Osteoblast (primary cell): ENCODE data around the gene TRANK1. TPM values are rescaled to one million over a fixed set of nuclear protein-coding genes. Genes with fewer than 3 reads are reported as not detected.

ENCODE experiments used
- DNase-seq: peaks from one replicate; pipeline ENCODE4 v3.0.0; 2011; ENCODE audit warnings: low spot score, mixed read lengths; ENCODE audit not compliant: insufficient read length; ENCODE audit errors: missing footprints
- H2AFZ ChIP-seq: 2 replicates; pipeline ENCODE4 v1.6.0; 2011; ENCODE audit warnings: mild to moderate bottlenecking, low read length
- H3K27ac ChIP-seq: 2 replicates; pipeline ENCODE4 v1.5.1; 2011; ENCODE audit warnings: mild to moderate bottlenecking, low read depth, low read length, moderate library complexity
- H3K27me3 ChIP-seq: 2 replicates; pipeline ENCODE4 v1.6.0; 2012; ENCODE audit warnings: mild to moderate bottlenecking, control low read depth, inconsistent platforms, low read length, moderate library complexity; ENCODE audit not compliant: insufficient read depth
- H3K36me3 ChIP-seq: 2 replicates; pipeline ENCODE4 v1.5.1; 2011; ENCODE audit warnings: mild to moderate bottlenecking, low read length, control low read depth, moderate library complexity; ENCODE audit not compliant: insufficient read depth
- H3K4me1 ChIP-seq: 2 replicates; pipeline ENCODE4 v1.5.1; 2011; ENCODE audit warnings: mild to moderate bottlenecking, low read length, control low read depth, moderate library complexity; ENCODE audit not compliant: insufficient read depth
- H3K4me2 ChIP-seq: 2 replicates; pipeline ENCODE4 v1.6.0; 2011; ENCODE audit warnings: mild to moderate bottlenecking, low read length; ENCODE audit not compliant: insufficient read depth
- H3K4me3 ChIP-seq: fragments of 200-600 bp; sonication (generic); 3 replicates; pipeline ENCODE4 v1.5.1; 2012; ENCODE audit warnings: mild to moderate bottlenecking, low read length, inconsistent platforms; ENCODE audit not compliant: insufficient read depth
- H3K79me2 ChIP-seq: 2 replicates; pipeline ENCODE4 v1.6.0; 2012; ENCODE audit warnings: mild to moderate bottlenecking, low read length, control low read depth, inconsistent platforms; ENCODE audit not compliant: insufficient read depth
- H3K9me3 ChIP-seq: 2 replicates; pipeline ENCODE4 v1.5.1; 2011; ENCODE audit warnings: low read depth, low read length, control low read depth
- H4K20me1 ChIP-seq: 2 replicates; pipeline ENCODE4 v1.6.0; 2012; ENCODE audit warnings: mild to moderate bottlenecking, low read length, control low read depth; ENCODE audit not compliant: insufficient read depth
- CTCF ChIP-seq: IDR thresholded peaks from 2 replicates; pipeline ENCODE4 v1.5.1; 2011; ENCODE audit warnings: mild to moderate bottlenecking, low read depth, low read length, moderate library complexity; ENCODE audit errors: extremely low read depth
- small RNA-seq: library from RNA; depleted of rRNA; stranded (forward); fragments of <200 nt; gene quantifications from one replicate; pipeline ENCODE3, GENCODE V24; 2012
- total RNA-seq: library from RNA; depleted of rRNA; stranded (reverse); fragments of >200 nt; gene quantifications from 2 replicates; pipeline ENCODE4 v1.2.3, GENCODE V29; 2012

Gene TRANK1
- total RNA-seq, 1 donor: 30.8 TPM

GRCh38 chr3:36784138-36784635 lies 160.7 kb downstream of the TRANK1 start:
- no peak for DNase-seq
- Histone ChIP-seq H2AFZ (no peak overlapping the region), H3K27ac (peak overlapping the region; percentile 1), H3K4me3 (no peak overlapping the region), H3K79me2 (no peaks in the 10 kb centered on the region), H3K36me3 (no peaks in the 10 kb centered on the region), H4K20me1 (no peaks in the 10 kb centered on the region), H3K9me3 (no peaks in the 10 kb centered on the region), H3K27me3 (no peaks in the 10 kb centered on the region), H3K4me2 (no peak overlapping the region), H3K4me1 (peaks cover 4% of the 10 kb centered on the region)
- TF ChIP-seq CTCF: no peak

GRCh38 chr3:36777424-36778218 lies 167.2 kb downstream of the TRANK1 start:
- no peak for DNase-seq
- Histone ChIP-seq H3K4me1 (peaks cover 3% of the 10 kb centered on the region), H3K79me2 (no peaks in the 10 kb centered on the region), H3K4me3 (no peak overlapping the region), H3K27me3 (no peaks in the 10 kb centered on the region), H2AFZ (no peak overlapping the region), H3K4me2 (no peak overlapping the region), H3K27ac (no peak overlapping the region), H4K20me1 (no peaks in the 10 kb centered on the region), H3K36me3 (no peaks in the 10 kb centered on the region), H3K9me3 (no peaks in the 10 kb centered on the region)
- TF ChIP-seq CTCF: no peak

Small RNAs within 50 kb of the gene (small RNA-seq; reads per million reads assigned to genes)
- not detected for gene RNU6ATAC4P

Other genes with a start within 250 kb of the TRANK1 start
- gene DCLK3, start 180.5 kb downstream of the TRANK1 start, total RNA-seq: under 0.01 TPM in 2 replicates
- 22.8 and 28.0 TPM in 2 replicates for gene EPM2AIP1, start 48.1 kb upstream of the TRANK1 start, total RNA-seq
- gene MLH1, start 48.5 kb upstream of the TRANK1 start, total RNA-seq: 45.4 and 53.6 TPM in 2 replicates
- 45.1 and 71.3 TPM in 2 replicates for gene LRRFIP2, start 229.5 kb upstream of the TRANK1 start, total RNA-seq